GM18508 (cell line): ENCODE results near the gene TRPM2.
"Not testable (repeated sequence)": the region's sequence is repeated elsewhere in the genome, so short reads cannot be mapped to it uniquely, and the experiment has no call there.

ENCODE experiments used
- ATAC-seq: cut with Tn5 transposase; IDR thresholded peaks from one replicate; pipeline ENCODE4 v1.9.1; 2021; ENCODE audit warnings: moderate number of reproducible peaks; ENCODE audit not compliant: insufficient read depth, unreplicated experiment

TRPM2 gene

DNA sequence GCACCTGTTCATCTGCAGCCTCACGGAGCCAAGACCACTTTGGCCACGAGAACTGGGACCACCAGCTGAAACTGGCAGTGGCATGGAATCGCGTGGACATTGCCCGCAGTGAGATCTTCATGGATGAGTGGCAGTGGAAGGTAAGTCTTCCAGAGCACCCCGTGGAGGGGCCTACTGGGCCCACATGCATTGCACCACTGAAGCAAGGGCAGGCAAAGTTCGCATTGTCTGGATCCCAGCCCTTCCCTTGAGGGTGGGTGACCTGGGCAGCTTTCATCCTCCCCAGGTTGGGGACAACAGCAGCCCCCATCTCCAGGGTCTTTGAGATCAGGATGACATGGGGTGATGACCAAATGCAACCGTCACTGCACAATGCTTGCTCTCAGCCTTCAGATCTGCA lies 37.5 kb downstream of the TRPM2 start:
- ATAC-seq = no peak

DNA sequence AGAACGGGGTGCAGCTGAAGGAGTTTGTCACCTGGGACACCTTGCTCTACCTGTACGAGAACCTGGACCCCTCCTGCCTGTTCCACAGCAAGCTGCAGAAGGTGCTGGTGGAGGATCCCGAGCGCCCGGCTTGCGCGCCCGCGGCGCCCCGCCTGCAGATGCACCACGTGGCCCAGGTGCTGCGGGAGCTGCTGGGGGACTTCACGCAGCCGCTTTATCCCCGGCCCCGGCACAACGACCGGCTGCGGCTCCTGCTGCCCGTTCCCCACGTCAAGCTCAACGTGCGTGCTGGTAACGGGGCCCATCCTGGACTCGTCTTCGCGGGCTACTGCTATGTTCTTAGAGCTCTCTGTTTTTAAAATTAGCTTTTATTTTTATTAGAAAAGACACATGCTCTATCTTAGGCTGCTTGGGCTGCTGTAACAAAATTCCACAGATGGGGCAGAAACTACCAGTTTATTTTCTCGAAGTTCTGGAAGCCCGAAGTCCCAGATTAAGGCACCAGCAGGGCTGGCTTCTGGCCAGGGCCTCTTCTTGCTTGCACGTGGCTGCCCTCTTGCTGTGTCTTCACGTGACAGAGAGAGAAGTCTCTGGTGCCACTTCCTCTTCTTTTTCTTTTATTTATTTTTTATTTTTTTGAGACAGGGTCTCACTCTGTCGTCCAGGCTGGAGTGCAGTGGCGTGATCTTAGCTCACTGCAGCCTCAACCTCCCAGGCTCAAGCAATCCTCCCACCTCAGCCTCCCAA lies 38.1 kb downstream of the TRPM2 start:
- no peak for ATAC-seq

GRCh38 chr21:44392185-44392584 lies 38.8 kb downstream of the TRPM2 start:
- ATAC-seq = no peak

GRCh38 chr21:44392916-44393315 lies 39.5 kb downstream of the TRPM2 start:
- ATAC-seq = no peak

GRCh38 chr21:44394733-44395132 lies 41.3 kb downstream of the TRPM2 start:
- no peak for ATAC-seq

GRCh38 chr21:44395260-44395659 lies 41.8 kb downstream of the TRPM2 start:
- ATAC-seq = no peak

DNA sequence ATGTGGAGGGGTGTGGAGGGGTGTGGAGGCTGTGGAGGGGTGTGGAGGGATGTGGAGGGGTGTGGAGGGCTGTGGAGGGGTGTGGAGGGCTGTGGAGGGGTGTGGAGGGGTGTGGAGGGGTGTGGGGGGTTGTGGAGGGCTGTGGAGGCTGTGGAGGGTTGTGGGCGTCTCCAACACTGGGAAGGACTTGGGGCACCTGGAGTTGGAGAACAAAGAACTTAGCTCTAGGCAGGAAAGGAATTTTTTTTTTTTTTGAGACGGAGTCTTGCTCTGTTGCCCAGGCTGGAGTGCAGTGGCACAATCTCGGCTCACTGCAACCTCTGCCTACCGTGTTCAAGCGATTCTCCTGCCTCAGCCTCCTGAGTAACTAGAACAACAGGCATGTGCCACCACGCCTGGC lies 43.4 kb downstream of the TRPM2 start:
- not testable (repeated sequence) for ATAC-seq

- no peak for ATAC-seq
Measured at GRCh38 chr21:44397431-44398031, 44.1 kb downstream of the TRPM2 start.

DNA sequence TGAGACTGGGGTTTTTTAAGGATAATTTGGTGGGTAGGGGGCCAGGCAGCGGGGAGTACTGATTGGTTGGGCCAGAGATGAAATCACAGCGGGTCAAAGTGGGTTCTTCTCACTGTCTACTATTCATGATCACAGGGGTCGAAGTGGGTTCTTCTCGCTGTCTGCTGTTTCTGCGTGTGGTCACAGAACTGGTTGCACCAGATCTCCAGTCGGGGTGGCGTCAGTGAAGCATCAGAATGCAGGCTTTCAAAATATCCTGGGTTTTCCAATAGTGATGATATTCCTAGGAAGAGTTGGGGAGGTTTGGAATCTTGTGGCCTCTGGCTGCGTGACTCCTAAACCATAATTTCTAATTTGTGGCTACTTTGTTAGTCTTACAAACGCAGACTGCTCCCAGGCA lies 45.1 kb downstream of the TRPM2 start:
- no peak for ATAC-seq

DNA sequence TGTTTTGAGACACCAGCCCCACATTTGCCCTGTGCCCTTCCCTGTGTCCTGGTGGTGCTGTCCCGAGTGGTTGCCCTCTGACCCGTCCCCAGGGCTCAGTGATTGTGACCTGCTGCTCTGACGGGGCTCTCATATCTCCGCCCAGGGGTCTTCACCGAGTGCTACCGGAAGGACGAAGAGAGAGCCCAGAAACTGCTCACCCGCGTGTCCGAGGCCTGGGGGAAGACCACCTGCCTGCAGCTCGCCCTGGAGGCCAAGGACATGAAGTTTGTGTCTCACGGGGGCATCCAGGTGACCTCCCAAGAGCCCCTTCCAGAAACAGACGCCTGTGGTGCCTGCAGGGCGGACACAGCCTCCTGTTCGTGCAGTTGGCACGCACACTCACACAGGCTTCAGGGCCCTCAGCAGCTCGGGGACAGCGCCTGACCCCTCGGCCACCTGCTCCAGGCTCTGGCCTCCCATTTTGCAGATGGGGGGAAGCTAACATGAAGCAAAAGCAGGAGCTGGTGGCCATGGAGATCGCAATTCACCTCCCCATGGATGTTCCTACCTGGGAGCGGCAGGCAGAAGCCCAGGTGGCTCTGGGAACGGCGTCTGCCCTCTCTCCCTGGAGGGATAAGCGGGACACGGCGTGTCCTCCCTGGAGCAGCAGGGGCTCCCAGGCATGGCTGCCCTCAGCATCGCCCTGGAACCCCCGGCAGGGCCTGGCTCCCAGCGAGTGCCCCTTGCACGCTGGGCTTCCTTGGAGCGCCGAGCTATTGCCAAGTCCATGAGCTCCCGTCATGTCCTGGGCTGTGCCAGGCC lies 45.9 kb downstream of the TRPM2 start:
- ATAC-seq = no peak

DNA sequence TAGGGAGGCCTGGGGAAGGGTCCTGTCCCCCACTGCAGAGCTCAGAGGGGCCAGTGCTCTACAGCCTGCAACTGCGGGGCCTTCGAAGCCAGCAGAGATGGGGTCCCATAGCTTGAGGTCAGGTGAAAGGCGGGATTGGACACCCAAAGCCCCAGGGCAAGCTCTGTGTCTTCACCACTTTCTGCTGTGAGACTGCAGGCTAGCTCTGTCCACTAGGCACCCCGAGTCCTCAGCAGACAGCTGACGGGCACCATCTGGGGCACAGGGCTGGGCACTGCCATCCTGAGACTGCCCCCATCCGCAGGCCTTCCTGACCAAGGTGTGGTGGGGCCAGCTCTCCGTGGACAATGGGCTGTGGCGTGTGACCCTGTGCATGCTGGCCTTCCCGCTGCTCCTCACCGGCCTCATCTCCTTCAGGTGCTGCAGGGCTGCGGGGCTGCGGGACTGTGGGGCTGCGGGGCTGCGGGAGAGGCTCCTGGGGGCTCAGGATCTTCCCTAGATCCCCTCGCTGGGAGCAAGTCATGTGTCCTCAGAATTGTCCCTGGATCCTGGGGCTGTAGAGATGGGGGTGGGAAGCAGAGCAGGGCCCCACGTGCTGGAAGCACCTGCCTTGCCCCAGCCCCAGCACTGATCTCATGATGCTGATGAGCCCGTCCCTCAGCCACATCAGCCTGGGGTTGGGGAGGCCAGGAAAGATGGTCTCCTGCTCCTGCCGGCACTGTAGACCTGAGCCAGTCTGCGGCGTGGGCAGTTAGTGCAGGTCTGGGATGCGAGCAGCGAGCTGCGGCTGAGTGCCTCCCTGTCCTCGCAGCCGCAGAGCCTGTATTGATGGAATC lies 46.8 kb downstream of the TRPM2 start:
- ATAC-seq = no peak

DNA sequence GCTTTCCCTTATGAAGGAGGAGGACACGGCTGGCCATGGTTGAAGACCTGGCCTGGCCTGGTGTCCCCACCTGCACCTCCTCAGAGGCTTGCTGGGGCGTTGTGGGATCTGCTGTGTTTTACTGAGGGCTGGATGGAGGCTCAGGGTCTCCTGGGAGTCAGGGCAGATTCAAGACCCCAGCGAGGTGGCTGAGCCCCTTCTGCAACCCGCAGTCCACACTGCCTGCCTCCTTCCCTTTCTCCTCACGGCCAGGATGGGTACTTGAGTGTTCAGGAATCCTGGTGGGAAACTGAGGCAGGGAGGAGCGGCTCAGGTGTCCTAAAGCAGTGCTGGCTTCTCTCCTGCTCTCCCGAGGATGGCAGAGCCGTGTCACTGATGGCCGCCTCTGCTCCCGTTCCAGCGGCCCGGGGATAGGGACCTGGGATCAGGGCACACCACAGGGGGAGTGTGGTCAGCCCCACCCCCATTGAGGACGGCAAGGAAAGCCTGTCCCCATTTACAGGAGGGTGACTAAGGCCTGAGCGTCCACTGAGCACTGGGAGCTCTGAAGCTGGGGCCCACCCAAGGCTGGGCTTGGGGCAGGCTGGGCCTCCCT lies 47.5 kb downstream of the TRPM2 start:
- ATAC-seq = no peak

DNA sequence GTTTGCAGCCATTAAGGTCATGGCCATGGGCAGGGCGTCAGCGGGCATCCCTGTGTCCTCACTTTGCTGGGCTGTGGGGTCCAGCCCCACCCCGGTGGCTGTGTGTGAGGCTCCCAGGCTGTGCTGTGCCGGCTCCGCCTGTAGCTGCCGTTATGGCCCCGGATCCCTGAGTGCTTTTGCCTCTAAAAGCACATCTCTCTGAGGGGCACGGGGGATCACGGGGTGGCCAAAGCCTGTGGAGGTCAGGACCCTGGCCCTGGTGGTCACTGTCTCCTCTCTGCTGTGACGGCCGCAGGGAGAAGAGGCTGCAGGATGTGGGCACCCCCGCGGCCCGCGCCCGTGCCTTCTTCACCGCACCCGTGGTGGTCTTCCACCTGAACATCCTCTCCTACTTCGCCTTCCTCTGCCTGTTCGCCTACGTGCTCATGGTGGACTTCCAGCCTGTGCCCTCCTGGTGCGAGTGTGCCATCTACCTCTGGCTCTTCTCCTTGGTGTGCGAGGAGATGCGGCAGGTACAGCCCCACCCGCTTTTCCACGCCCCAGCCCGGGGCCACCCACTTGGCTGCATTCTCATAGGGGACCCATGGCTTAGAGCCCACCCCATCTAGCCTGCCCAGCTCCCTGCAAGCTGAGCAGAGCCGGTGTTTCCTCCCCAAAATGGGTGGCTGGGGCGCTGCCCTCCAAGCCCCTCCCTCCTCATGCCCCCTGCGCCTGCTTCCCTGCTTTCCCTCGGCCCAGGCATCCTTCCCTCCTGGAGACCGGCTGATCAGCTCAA lies 48.2 kb downstream of the TRPM2 start:
- ATAC-seq = no peak

GRCh38 chr21:44402323-44403105 lies 49.1 kb downstream of the TRPM2 start:
- no peak for ATAC-seq

DNA sequence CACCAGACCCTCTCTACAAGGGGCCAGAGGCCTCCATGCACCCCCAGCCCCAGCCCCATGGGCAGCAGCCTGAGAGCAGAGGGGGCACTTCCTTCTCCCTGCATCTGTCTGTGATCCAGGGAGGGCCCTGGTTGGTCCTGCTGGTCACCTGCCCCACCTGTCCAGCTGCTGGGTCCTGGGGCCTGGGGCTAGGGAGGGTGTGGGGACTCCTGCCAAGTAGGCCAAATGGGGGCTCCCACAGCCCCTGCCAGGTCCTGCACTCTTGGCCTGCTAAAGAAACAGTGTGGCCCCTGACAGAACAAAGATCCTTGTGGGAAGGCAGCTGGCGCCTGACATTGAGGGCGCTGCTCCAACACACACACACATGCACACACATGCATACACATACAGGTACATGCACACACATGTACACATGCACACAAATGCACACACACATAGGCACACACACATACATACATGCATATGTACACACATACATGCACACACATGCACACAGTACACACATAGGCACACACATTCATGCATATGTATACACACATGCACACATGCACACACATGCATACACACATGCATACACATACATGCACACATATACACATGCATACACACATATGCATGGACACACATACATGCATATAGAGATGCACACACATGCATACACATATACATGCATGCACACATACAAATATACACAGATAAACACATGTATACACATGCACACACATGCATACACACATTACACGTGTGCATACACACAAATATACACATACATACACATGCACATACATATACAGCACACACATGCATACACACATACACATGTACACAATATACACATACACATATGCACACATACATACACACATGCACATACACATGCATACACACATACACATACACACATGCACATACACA lies 49.9 kb downstream of the TRPM2 start:
- no peak for ATAC-seq

- ATAC-seq = not testable (repeated sequence)
Measured at GRCh38 chr21:44404482-44404881, 51.1 kb downstream of the TRPM2 start.

DNA sequence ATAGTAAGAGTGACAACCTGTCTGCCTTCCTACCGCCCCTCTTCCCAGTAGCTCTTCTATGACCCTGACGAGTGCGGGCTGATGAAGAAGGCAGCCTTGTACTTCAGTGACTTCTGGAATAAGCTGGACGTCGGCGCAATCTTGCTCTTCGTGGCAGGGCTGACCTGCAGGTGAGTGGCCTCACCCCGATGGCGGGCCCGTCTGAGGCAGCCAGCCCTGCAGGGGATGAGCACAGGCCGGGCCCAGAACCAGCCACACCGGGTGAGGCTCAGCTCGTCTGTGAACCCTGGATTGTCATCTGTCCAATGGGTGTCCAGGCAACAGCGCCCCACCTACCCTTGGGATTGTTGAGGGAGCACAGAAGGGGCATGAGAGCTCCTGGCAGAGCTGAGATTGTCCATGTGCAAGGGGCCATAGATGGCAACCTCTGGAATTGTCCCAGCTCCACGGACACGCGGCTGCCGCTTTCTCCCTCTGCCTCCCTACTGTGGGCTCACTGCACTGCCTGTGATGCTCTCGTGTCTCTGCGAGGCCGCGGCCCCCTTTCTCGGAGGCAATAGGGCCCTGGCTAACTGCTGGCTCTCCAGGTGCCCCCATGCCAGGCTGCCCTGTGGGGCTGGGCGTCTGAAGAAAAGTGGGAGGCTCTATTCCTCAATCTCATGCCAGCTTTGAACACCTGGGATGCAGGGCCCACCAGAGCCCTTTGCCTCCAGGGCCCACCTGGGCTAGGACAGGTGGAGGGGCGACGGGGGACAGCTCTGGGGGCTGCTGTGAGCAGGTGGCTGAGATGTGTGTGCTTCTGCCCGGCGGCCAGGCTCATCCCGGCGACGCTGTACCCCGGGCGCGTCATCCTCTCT lies 51.9 kb downstream of the TRPM2 start:
- no peak for ATAC-seq
